C4-2B (cell line): ENCODE results near the gene NCKAP5.

Experiments used
- ZFX ChIP-seq: fragments of 450-650 bp; IDR thresholded peaks from 2 replicates; pipeline ENCODE4 v1.6.1; 2017
- TF ChIP-seq, protein P1 (sequence below): fragments of 450-650 bp; conservative IDR thresholded peaks from 2 replicates; pipeline ENCODE4 v1.5.1; 2017; ENCODE audit warnings: mild to moderate bottlenecking

GRCh38 chr2:133292259-133292658, 276.0 kb downstream of the NCKAP5 start:
- TF ChIP-seq, protein P1, sequence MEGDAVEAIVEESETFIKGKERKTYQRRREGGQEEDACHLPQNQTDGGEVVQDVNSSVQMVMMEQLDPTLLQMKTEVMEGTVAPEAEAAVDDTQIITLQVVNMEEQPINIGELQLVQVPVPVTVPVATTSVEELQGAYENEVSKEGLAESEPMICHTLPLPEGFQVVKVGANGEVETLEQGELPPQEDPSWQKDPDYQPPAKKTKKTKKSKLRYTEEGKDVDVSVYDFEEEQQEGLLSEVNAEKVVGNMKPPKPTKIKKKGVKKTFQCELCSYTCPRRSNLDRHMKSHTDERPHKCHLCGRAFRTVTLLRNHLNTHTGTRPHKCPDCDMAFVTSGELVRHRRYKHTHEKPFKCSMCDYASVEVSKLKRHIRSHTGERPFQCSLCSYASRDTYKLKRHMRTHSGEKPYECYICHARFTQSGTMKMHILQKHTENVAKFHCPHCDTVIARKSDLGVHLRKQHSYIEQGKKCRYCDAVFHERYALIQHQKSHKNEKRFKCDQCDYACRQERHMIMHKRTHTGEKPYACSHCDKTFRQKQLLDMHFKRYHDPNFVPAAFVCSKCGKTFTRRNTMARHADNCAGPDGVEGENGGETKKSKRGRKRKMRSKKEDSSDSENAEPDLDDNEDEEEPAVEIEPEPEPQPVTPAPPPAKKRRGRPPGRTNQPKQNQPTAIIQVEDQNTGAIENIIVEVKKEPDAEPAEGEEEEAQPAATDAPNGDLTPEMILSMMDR: no peak
- TF ChIP-seq ZFX: no peak
